NT2/D1 (cell line): ENCODE data around the gene SND1.

Experiments used
- YY1 ChIP-seq: IDR thresholded peaks from 2 replicates; pipeline ENCODE4 v1.6.1; 2011; ENCODE audit not compliant: insufficient read length, insufficient read depth
- ZNF274 ChIP-seq: IDR thresholded peaks from 2 replicates; pipeline ENCODE4 v1.6.1; 2011; ENCODE audit warnings: mild to moderate bottlenecking, low read depth, low read length

- TF ChIP-seq YY1 (no peak), ZNF274 (no peak)
These were observed 597 bp downstream of the SND1 start for GRCh38 chr7:127652333-127653248.
